Measurements from ENCODE around the gene NKG7. TPM values are rescaled to one million over a fixed set of nuclear protein-coding genes. Genes with fewer than 3 reads are reported as not detected.
A peak's percentile ranks its signal among the peaks of the same experiment; 100 is the strongest.

Gene NKG7
- total RNA-seq, 4 donors from 2014 or later, result 0.58 to 2.0 (median 0.67) TPM; not detected in 1

DNA sequence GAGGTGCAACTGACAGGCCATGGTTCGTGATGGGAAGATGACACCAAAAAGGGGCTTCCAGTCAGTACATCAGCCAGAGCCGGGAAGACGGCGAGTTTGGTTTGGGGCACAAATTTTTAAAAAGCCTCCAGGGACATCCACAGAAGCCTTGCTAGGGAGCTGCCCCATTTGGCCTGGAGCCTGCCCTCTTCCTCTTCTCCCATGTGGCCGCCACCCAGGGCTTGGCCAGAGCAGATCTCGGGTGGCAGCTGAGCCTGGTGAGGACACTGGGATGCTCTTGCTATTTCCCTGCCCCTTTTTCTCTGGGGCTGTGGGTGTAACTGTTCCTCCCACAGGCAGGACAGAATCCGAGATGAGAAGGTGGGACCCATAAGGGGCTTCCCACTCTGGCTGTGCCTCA lies 14.5 kb downstream of the NKG7 start:
- 82 to 86% methylated on average over 3 to 4 of the region's 7 CpGs for WGBS, 2 donors (ENCODE audit: low coverage in 1 of 2)
- Histone ChIP-seq H3K4me3 (no peak overlapping the region), H3K36me3 (peaks cover 0 to 1% of the 10 kb centered on the region in 2 donors), H3K27ac (peak overlapping the region in 1 of 4 donors; percentile 98), H3K4me1 (peaks cover 0 to 30% (median 4%) of the 10 kb centered on the region in 3 donors), H3K27me3 (no peaks in the 10 kb centered on the region), H3K9me3 (no peaks in the 10 kb centered on the region)
- TF ChIP-seq POLR2A (IDR thresholded peaks at IDR 0.05) (no peak), EP300 (IDR thresholded peaks at IDR 0.05) (no peak), POLR2AphosphoS5 (IDR thresholded peaks at IDR 0.05) (no peak)
- TF ChIP-seq, protein P1, sequence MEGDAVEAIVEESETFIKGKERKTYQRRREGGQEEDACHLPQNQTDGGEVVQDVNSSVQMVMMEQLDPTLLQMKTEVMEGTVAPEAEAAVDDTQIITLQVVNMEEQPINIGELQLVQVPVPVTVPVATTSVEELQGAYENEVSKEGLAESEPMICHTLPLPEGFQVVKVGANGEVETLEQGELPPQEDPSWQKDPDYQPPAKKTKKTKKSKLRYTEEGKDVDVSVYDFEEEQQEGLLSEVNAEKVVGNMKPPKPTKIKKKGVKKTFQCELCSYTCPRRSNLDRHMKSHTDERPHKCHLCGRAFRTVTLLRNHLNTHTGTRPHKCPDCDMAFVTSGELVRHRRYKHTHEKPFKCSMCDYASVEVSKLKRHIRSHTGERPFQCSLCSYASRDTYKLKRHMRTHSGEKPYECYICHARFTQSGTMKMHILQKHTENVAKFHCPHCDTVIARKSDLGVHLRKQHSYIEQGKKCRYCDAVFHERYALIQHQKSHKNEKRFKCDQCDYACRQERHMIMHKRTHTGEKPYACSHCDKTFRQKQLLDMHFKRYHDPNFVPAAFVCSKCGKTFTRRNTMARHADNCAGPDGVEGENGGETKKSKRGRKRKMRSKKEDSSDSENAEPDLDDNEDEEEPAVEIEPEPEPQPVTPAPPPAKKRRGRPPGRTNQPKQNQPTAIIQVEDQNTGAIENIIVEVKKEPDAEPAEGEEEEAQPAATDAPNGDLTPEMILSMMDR (IDR thresholded peaks at IDR 0.05), result no peak
- ATAC-seq, result no peak

DNA sequence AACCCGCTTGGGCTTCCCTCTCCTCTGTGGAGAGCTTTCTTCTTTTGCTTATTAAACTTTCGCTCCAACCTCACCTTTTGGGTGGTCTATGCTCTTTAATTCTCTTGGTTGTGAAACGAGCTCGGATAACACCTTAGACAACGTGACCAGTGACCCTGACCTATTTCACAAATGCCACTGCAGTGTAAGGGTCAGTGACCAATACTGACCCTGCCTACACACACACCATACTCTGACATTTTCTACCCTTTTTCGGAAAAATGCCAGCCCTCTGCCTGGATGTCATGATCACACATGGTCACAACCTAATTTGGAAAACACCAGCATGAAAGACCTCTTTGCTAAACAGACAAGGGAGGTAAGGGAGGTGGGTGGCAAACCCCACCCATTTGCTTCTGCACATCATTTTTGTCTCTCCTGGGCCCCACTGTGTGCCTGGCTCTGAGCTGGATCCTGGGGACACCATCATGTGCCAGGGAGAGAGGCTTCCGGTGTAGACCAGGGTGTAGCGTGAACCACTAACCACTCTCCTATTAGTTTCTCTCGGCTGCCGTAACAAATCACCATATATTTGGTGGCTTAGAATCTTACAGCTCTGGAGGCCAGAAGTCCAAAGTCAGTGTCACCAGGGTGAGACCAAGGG lies 16.2 kb downstream of the NKG7 start:
- peaks cover 0 to 17% (median 0%) of the 10 kb centered on the region in 3 donors for H3K4me1 ChIP-seq
- no peaks in the 10 kb centered on the region for H3K27me3 ChIP-seq
- H3K9me3 ChIP-seq, result no peaks in the 10 kb centered on the region
- peaks cover 0 to 18% of the 10 kb centered on the region in 2 donors for H3K36me3 ChIP-seq
- no peak overlapping the region for H3K27ac ChIP-seq
- 95 to 100% methylated on average over 2 to 8 of the region's 10 CpGs for WGBS, 2 donors (ENCODE audit: low coverage in 1 of 2)
- TF ChIP-seq, protein P1 (IDR thresholded peaks at IDR 0.05), result no peak
- no peak for TF ChIP-seq EP300 (IDR thresholded peaks at IDR 0.05)
- TF ChIP-seq POLR2AphosphoS5 (IDR thresholded peaks at IDR 0.05), result no peak
- no peak for TF ChIP-seq POLR2A (IDR thresholded peaks at IDR 0.05)
- no peak for ATAC-seq
- no peak overlapping the region for H3K4me3 ChIP-seq

GRCh38 chr19:51354742-51355148 lies 17.7 kb downstream of the NKG7 start:
- Histone ChIP-seq H3K27ac (no peak overlapping the region), H3K4me1 (peaks cover 0 to 15% (median 0%) of the 10 kb centered on the region in 3 donors), H3K4me3 (no peak overlapping the region), H3K9me3 (no peaks in the 10 kb centered on the region), H3K27me3 (no peaks in the 10 kb centered on the region), H3K36me3 (peaks cover 0 to 33% of the 10 kb centered on the region in 2 donors)
- no peak for ATAC-seq
- WGBS, 2 donors (ENCODE audit: low coverage in 1 of 2), result 40 to 41% methylated on average over 3 to 8 of the region's 8 CpGs
- TF ChIP-seq EP300 (IDR thresholded peaks at IDR 0.05) (no peak), POLR2A (IDR thresholded peaks at IDR 0.05) (no peak), POLR2AphosphoS5 (IDR thresholded peaks at IDR 0.05) (no peak)
- TF ChIP-seq, protein P1 (IDR thresholded peaks at IDR 0.05), result no peak

GRCh38 chr19:51354103-51354741 lies 18.2 kb downstream of the NKG7 start:
- TF ChIP-seq POLR2A (IDR thresholded peaks at IDR 0.05) (no peak), POLR2AphosphoS5 (IDR thresholded peaks at IDR 0.05) (no peak), EP300 (IDR thresholded peaks at IDR 0.05) (no peak)
- TF ChIP-seq, protein P1 (IDR thresholded peaks at IDR 0.05), result no peak
- Histone ChIP-seq H3K36me3 (peaks cover 0 to 37% of the 10 kb centered on the region in 2 donors), H3K27ac (peak overlapping the region in 1 of 4 donors; percentile 22), H3K9me3 (no peaks in the 10 kb centered on the region), H3K27me3 (no peaks in the 10 kb centered on the region), H3K4me1 (peaks cover 0 to 10% (median 0%) of the 10 kb centered on the region in 3 donors), H3K4me3 (no peak overlapping the region)
- WGBS, 2 donors (ENCODE audit: low coverage in 1 of 2), result 43 to 60% methylated on average over 3 to 6 of the region's 12 CpGs
- ATAC-seq, result no peak

All from gastroesophageal sphincter (tissue), 4 donors.